Thyroid gland (tissue), 4 donors: ENCODE data around the gene MAP3K13.
A peak's percentile ranks its signal among the peaks of the same experiment; 100 is the strongest.

ENCODE experiments used
- POLR2A ChIP-seq, 2 donors: fragments of 450-650 bp; IDR thresholded peaks; one replicate each; pipeline ENCODE4 v1.6.1; 2017; ENCODE audit warnings: antibody characterized with exemption in 2 of 2, mild to moderate bottlenecking in 2 of 2, moderate library complexity in 1 of 2
- TF ChIP-seq, protein P1 (sequence below), 6 experiments: fragments of 200-600 bp in 3 of 6; fragments of 450-650 bp in 3 of 6; sonication (generic) in 3 of 6; IDR thresholded peaks; one replicate each; pipeline ENCODE4 v1.5.1; 2016 to 2019; ENCODE audit warnings: antibody characterized with exemption in 6 of 6, mild to moderate bottlenecking in 2 of 6, inconsistent platforms in 1 of 6, moderate library complexity in 1 of 6

- TF ChIP-seq, protein P1, sequence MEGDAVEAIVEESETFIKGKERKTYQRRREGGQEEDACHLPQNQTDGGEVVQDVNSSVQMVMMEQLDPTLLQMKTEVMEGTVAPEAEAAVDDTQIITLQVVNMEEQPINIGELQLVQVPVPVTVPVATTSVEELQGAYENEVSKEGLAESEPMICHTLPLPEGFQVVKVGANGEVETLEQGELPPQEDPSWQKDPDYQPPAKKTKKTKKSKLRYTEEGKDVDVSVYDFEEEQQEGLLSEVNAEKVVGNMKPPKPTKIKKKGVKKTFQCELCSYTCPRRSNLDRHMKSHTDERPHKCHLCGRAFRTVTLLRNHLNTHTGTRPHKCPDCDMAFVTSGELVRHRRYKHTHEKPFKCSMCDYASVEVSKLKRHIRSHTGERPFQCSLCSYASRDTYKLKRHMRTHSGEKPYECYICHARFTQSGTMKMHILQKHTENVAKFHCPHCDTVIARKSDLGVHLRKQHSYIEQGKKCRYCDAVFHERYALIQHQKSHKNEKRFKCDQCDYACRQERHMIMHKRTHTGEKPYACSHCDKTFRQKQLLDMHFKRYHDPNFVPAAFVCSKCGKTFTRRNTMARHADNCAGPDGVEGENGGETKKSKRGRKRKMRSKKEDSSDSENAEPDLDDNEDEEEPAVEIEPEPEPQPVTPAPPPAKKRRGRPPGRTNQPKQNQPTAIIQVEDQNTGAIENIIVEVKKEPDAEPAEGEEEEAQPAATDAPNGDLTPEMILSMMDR (IDR thresholded peaks at IDR 0.05) = peak in 1 of 6 experiments; percentile 6
- peak in 1 of 2 donors; percentile 83 for TF ChIP-seq POLR2A (IDR thresholded peaks at IDR 0.05)
Observed at GRCh38 chr3:185498503-185499396, 135.8 kb downstream of the MAP3K13 start, which contains the start of gene TMEM41A.
